NT2/D1 (cell line): ENCODE measurements around the gene DGCR6L.
"Not testable (repeated sequence)": the region's sequence is repeated elsewhere in the genome, so short reads cannot be mapped to it uniquely, and the experiment has no call there.

Experiments used
- DNase-seq: peaks from one replicate; pipeline ENCODE4 v3.0.0-alpha.2; 2011; ENCODE audit warnings: low read depth, low spot score
- H3K27me3 ChIP-seq: 2 replicates; pipeline ENCODE4 v1.6.0; 2011; ENCODE audit warnings: mild to moderate bottlenecking; ENCODE audit not compliant: insufficient read length, insufficient read depth
- H3K36me3 ChIP-seq: 2 replicates; pipeline ENCODE4 v1.6.1; 2011; ENCODE audit warnings: mild to moderate bottlenecking, low read length, mixed read lengths; ENCODE audit not compliant: insufficient read depth, insufficient read length
- H3K4me1 ChIP-seq: 2 replicates; pipeline ENCODE4 v1.5.1; 2011; ENCODE audit not compliant: insufficient read depth, insufficient read length
- H3K4me3 ChIP-seq: 2 replicates; pipeline ENCODE4 v1.5.1; 2011; ENCODE audit warnings: low read depth; ENCODE audit not compliant: insufficient read length
- H3K9ac ChIP-seq: 2 replicates; pipeline ENCODE4 v1.6.0; 2011; ENCODE audit warnings: low read depth; ENCODE audit not compliant: insufficient read length
- H3K9me3 ChIP-seq: 2 replicates; pipeline ENCODE4 v1.5.1; 2011; ENCODE audit warnings: mild to moderate bottlenecking, low read length; ENCODE audit not compliant: insufficient read depth
- SUZ12 ChIP-seq: IDR thresholded peaks from 2 replicates; pipeline ENCODE4 v1.6.1; 2011; ENCODE audit not compliant: insufficient read length, insufficient read depth; ENCODE audit errors: extremely low read depth
- YY1 ChIP-seq: IDR thresholded peaks from 2 replicates; pipeline ENCODE4 v1.6.1; 2011; ENCODE audit not compliant: insufficient read length, insufficient read depth
- ZNF274 ChIP-seq: IDR thresholded peaks from 2 replicates; pipeline ENCODE4 v1.6.1; 2011; ENCODE audit warnings: mild to moderate bottlenecking, low read depth, low read length

Gene DGCR6L

GRCh38 chr22:20268279-20269012, 51.4 kb downstream of the DGCR6L start, which contains the start of gene RTN4R:
TSS of gene RTN4R (minus strand) at chr22:20268318. CDS start at chr22:20268092, 226 bp downstream.
- H3K9ac ChIP-seq, result peak within 1 kb of the TSS; percentile 74
- no peak for TF ChIP-seq YY1
- no peak for TF ChIP-seq SUZ12
- no peak for TF ChIP-seq ZNF274
- no peaks in the 10 kb centered on the region for H3K9me3 ChIP-seq
- peaks cover 9% of the 10 kb centered on the region for H3K4me1 ChIP-seq
- no peaks in the 10 kb centered on the region for H3K36me3 ChIP-seq
- peak; percentile 27 for DNase-seq
- H3K27me3 ChIP-seq, result no peaks in the 10 kb centered on the region
- H3K4me3 ChIP-seq, result peak within 1 kb of the TSS; percentile 51

- peaks cover 9% of the 10 kb centered on the region for H3K4me1 ChIP-seq
- no peaks in the 10 kb centered on the region for H3K9me3 ChIP-seq
- H3K36me3 ChIP-seq, result no peaks in the 10 kb centered on the region
- H3K9ac ChIP-seq, result peak overlapping the region; percentile 74
- no peak for DNase-seq
- TF ChIP-seq ZNF274 (no peak), YY1 (no peak), SUZ12 (no peak)
- peak overlapping the region; percentile 51 for H3K4me3 ChIP-seq
- H3K27me3 ChIP-seq, result no peaks in the 10 kb centered on the region
Measured at GRCh38 chr22:20267441-20268278, 52.2 kb downstream of the DGCR6L start.

- not testable (repeated sequence) for H3K4me1 ChIP-seq, H3K27me3 ChIP-seq, H3K9me3 ChIP-seq, H3K36me3 ChIP-seq, DNase-seq
- peak overlapping the region; percentile 74 for H3K9ac ChIP-seq
- H3K4me3 ChIP-seq, result peak overlapping the region; percentile 51
Measured at GRCh38 chr22:20266667-20267440, 53.0 kb downstream of the DGCR6L start.

- H3K4me1 ChIP-seq, H3K27me3 ChIP-seq, DNase-seq, H3K36me3 ChIP-seq, H3K4me3 ChIP-seq, H3K9me3 ChIP-seq, H3K9ac ChIP-seq: not testable (repeated sequence)
Measured at GRCh38 chr22:20265772-20266666, 53.8 kb downstream of the DGCR6L start.

GRCh38 chr22:20264614-20265452, 55.0 kb downstream of the DGCR6L start:
- Histone ChIP-seq H3K36me3 (no peaks in the 10 kb centered on the region), H3K4me3 (no peak overlapping the region), H3K9ac (no peak overlapping the region), H3K9me3 (no peaks in the 10 kb centered on the region), H3K4me1 (peaks cover 7% of the 10 kb centered on the region), H3K27me3 (no peaks in the 10 kb centered on the region)
- no peak for TF ChIP-seq YY1
- no peak for TF ChIP-seq SUZ12
- TF ChIP-seq ZNF274, result no peak
- no peak for DNase-seq
